WERI-Rb-1 (cell line): ENCODE results near the gene SLC22A2.

Experiments
- DNase-seq: peaks from one replicate; pipeline ENCODE4 v3.0.0-alpha.2; 2020
- H3K27ac ChIP-seq: fragments of 250-450 bp; sonication (Bioruptor Pico); 2 replicates; pipeline ENCODE4 v1.5.1; 2020; ENCODE audit warnings: mild to moderate bottlenecking, moderate library complexity
- H3K27me3 ChIP-seq: fragments of 250-450 bp; sonication (Bioruptor Pico); 2 replicates; pipeline ENCODE4 v1.5.1; 2021; ENCODE audit warnings: mild to moderate bottlenecking, low read depth, moderate library complexity; ENCODE audit not compliant: insufficient read depth, severe bottlenecking
- H3K36me3 ChIP-seq: fragments of 250-450 bp; sonication (Bioruptor Pico); 2 replicates; pipeline ENCODE4 v1.5.1; 2020; ENCODE audit warnings: mild to moderate bottlenecking, moderate library complexity
- H3K4me3 ChIP-seq: 2 replicates; pipeline ENCODE4 v1.5.1; 2011; ENCODE audit warnings: low read depth, mild to moderate bottlenecking, control low read depth, low read length
- H3K9me3 ChIP-seq: fragments of 250-450 bp; sonication (Bioruptor Pico); 2 replicates; pipeline ENCODE4 v1.5.1; 2021; ENCODE audit warnings: mild to moderate bottlenecking, moderate library complexity; ENCODE audit not compliant: severe bottlenecking
- CTCF ChIP-seq: IDR thresholded peaks from 2 replicates; pipeline ENCODE4 v1.5.1; 2011; ENCODE audit warnings: low read depth, mild to moderate bottlenecking, control low read depth, inconsistent platforms, low read length

The SLC22A2 gene

GRCh38 chr6:160221423-160221822 is 37.2 kb downstream of the SLC22A2 start:
- no peak overlapping the region for H3K4me3 ChIP-seq
- H3K27ac ChIP-seq = no peak overlapping the region
- no peaks in the 10 kb centered on the region for H3K36me3 ChIP-seq
- peaks cover 48% of the 10 kb centered on the region for H3K27me3 ChIP-seq
- no peak for DNase-seq
- no peaks in the 10 kb centered on the region for H3K9me3 ChIP-seq
- no peak for TF ChIP-seq CTCF

- Histone ChIP-seq H3K36me3 (no peaks in the 10 kb centered on the region), H3K27me3 (peaks cover 37% of the 10 kb centered on the region), H3K4me3 (no peak overlapping the region), H3K27ac (no peak overlapping the region), H3K9me3 (peaks cover 2% of the 10 kb centered on the region)
- no peak for TF ChIP-seq CTCF
- DNase-seq = no peak
Observed at GRCh38 chr6:160218810-160219209, 39.8 kb downstream of the SLC22A2 start.

DNA sequence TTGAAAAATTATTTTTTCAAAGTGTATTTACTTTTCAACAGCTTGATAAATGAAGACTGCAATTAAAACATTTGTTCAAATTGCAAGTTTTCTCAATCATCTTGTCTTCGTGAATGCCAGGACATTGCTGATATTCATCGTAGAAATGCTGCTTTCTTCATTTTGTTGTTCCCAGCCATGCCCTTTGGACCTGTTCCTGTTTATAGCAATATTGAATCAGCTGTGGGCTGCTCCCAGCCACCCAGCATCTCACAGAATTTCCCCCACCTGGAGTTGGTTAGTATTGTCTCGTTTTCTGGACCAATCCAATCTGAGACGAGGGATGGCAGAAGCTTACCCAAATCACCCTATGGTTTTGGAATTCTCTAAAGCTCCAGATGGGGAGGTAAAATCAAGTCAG is 40.8 kb downstream of the SLC22A2 start:
- peaks cover 2% of the 10 kb centered on the region for H3K9me3 ChIP-seq
- H3K4me3 ChIP-seq = no peak overlapping the region
- TF ChIP-seq CTCF = no peak
- H3K27me3 ChIP-seq = peaks cover 33% of the 10 kb centered on the region
- no peak for DNase-seq
- no peaks in the 10 kb centered on the region for H3K36me3 ChIP-seq
- no peak overlapping the region for H3K27ac ChIP-seq

- peaks cover 2% of the 10 kb centered on the region for H3K9me3 ChIP-seq
- H3K4me3 ChIP-seq = no peak overlapping the region
- TF ChIP-seq CTCF = no peak
- no peak overlapping the region for H3K27ac ChIP-seq
- H3K36me3 ChIP-seq = no peaks in the 10 kb centered on the region
- H3K27me3 ChIP-seq = peaks cover 26% of the 10 kb centered on the region
- no peak for DNase-seq
Observed at GRCh38 chr6:160217073-160217472, 41.5 kb downstream of the SLC22A2 start.

DNA sequence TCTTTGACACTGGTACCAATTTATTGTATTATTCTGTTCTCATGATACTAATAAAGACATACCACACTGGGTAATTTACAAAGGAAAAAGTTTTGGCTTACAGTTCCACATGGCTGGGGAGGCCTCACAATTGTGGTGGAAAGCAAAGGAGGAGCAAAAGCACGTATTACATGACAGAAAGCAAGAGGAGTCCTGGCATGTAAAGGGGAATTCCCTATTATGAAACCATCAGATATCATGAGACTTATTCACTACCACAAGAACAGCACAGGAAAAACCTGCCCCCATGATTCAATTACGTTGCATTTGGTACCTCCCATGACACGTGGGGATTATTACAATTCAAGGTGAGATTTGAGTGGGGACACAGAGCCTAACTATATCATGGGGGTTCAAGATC is 43.4 kb downstream of the SLC22A2 start:
- no peak overlapping the region for H3K27ac ChIP-seq
- peaks cover 2% of the 10 kb centered on the region for H3K9me3 ChIP-seq
- peaks cover 16% of the 10 kb centered on the region for H3K27me3 ChIP-seq
- no peaks in the 10 kb centered on the region for H3K36me3 ChIP-seq
- TF ChIP-seq CTCF = no peak
- DNase-seq = no peak
- no peak overlapping the region for H3K4me3 ChIP-seq

DNA sequence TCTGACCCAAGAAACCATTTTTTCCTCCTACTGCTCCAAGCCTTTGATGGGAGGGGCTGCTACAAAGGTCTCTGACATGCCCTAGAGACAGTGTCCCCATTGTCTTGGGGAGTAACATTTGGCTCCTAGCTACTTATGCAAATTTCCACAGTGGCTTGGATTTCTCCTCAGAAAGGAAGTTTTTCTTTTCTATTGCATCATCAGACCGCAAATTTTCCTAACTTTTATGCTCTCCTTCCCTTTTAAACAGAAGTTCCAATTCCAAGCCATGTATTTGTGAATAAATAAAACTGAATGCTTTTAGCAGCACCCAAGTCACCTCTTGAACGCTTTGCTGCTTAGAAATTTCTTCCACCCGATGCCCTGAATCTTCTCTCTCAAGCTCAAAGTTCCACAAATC is 51.0 kb downstream of the SLC22A2 start:
- Histone ChIP-seq H3K9me3 (no peaks in the 10 kb centered on the region), H3K27me3 (peaks cover 9% of the 10 kb centered on the region), H3K27ac (no peak overlapping the region), H3K4me3 (no peak overlapping the region), H3K36me3 (no peaks in the 10 kb centered on the region)
- no peak for TF ChIP-seq CTCF
- DNase-seq = no peak
